ENCODE data around the gene GALNT6. TPM values are rescaled to one million over a fixed set of nuclear protein-coding genes. Genes with fewer than 3 reads are reported as not detected.
A peak's percentile ranks its signal among the peaks of the same experiment; 100 is the strongest.

GALNT6 gene
- total and polyA plus RNA-seq, 10 donors, result 5.8 to 29.4 (median 18.2) TPM

DNA sequence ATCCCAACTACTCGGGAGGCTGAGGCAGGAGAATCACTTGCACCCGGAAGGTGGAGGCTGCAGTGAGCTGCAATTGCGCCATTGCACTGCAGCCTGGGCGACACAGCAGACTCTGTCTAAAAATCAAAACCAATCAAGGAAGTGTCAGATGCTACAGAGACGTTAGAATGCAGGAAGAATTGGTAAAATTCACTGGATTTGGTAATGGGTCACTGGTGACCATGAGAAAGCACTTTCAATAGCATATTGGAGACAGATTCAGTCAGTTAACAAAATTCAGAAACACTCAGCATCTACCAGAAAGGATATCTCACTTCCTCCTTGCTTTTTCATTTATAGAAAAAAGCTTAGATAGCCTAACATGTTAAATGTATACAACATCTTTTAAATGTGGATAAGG lies 84.7 kb downstream of the GALNT6 start:
- H3K4me1 ChIP-seq, result peaks cover 0 to 49% (median 5%) of the 10 kb centered on the region in 6 donors
- peaks cover 0 to 94% (median 27%) of the 10 kb centered on the region in 6 donors for H3K36me3 ChIP-seq
- no peak for DNase-seq
- H3K27ac ChIP-seq, result peak overlapping the region in 2 of 8 donors; percentile 34 to 42
- WGBS, 5 donors, result 59 to 82% (median 68%) methylated on average over 5 of the region's 5 CpGs
- no peaks in the 10 kb centered on the region for H3K9me3 ChIP-seq
- H3K4me3 ChIP-seq, result no peak overlapping the region
- TF ChIP-seq POLR2AphosphoS5 (IDR thresholded peaks at IDR 0.05) (no peak), POLR2A (IDR thresholded peaks at IDR 0.05) (no peak)
- TF ChIP-seq, protein P1, sequence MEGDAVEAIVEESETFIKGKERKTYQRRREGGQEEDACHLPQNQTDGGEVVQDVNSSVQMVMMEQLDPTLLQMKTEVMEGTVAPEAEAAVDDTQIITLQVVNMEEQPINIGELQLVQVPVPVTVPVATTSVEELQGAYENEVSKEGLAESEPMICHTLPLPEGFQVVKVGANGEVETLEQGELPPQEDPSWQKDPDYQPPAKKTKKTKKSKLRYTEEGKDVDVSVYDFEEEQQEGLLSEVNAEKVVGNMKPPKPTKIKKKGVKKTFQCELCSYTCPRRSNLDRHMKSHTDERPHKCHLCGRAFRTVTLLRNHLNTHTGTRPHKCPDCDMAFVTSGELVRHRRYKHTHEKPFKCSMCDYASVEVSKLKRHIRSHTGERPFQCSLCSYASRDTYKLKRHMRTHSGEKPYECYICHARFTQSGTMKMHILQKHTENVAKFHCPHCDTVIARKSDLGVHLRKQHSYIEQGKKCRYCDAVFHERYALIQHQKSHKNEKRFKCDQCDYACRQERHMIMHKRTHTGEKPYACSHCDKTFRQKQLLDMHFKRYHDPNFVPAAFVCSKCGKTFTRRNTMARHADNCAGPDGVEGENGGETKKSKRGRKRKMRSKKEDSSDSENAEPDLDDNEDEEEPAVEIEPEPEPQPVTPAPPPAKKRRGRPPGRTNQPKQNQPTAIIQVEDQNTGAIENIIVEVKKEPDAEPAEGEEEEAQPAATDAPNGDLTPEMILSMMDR (IDR thresholded peaks at IDR 0.05 in 8 of 11, conservative IDR thresholded peaks at IDR 0.05 in 3 of 11), result no peak
- H3K27me3 ChIP-seq (replicated peaks in 1 of 7), result no peaks in the 10 kb centered on the region
- intact Hi-C loops (cut with DNase I; ENCODE audit: low total_unique reads), result no loop called here

Other genes starting within 250 kb of the GALNT6 start
- gene TFCP2, start 218.3 kb downstream of the GALNT6 start, total RNA-seq, result 10 to 100 TPM; 17.9 to 33.1 (median 24.8) TPM
- gene TFCP2, start 218.3 kb downstream of the GALNT6 start, polyA plus RNA-seq, result 10 to 100 TPM; 10.2 to 13.8 (median 10.9) TPM
- gene POU6F1, start 173.3 kb downstream of the GALNT6 start, total RNA-seq, result 10 to 100 TPM; 17.1 to 27.1 (median 20.5) TPM
- 10 to 100 TPM in 2 of 3 donors, 1 to 10 TPM in 1; 3.9 to 14.7 (median 10.0) TPM for gene POU6F1, start 173.3 kb downstream of the GALNT6 start, polyA plus RNA-seq
- 100 to 1,000 TPM; 237 to 493 (median 306) TPM for gene DAZAP2, start 152.6 kb downstream of the GALNT6 start, total RNA-seq
- gene DAZAP2, start 152.6 kb downstream of the GALNT6 start, polyA plus RNA-seq, result 100 to 1,000 TPM; 181 to 329 (median 237) TPM
- 10 to 100 TPM in 5 of 7 donors, 1 to 10 TPM in 2; 8.6 to 18.1 (median 13.4) TPM for gene SMAGP, start 121.0 kb downstream of the GALNT6 start, total RNA-seq
- 10 to 100 TPM in 1 of 3 donors, 1 to 10 TPM in 2; 8.2 to 10.8 (median 9.5) TPM for gene SMAGP, start 121.0 kb downstream of the GALNT6 start, polyA plus RNA-seq
- gene BIN2, start 67.2 kb downstream of the GALNT6 start, total RNA-seq, result 100 to 1,000 TPM in 3 of 7 donors, 10 to 100 TPM in 4; 71.5 to 116 (median 92.1) TPM
- gene BIN2, start 67.2 kb downstream of the GALNT6 start, polyA plus RNA-seq, result 10 to 100 TPM; 23.3 to 28.6 (median 24.7) TPM
- not detected for gene CELA1, start 44.7 kb downstream of the GALNT6 start, total RNA-seq
- gene CELA1, start 44.7 kb downstream of the GALNT6 start, polyA plus RNA-seq, result under 1 TPM in 1 of 3 donors, not detected in 2; 0.21 TPM
- gene SLC4A8, start 33.4 kb upstream of the GALNT6 start, total RNA-seq, result 1 to 10 TPM; 4.3 to 9.7 (median 5.7) TPM
- gene SLC4A8, start 33.4 kb upstream of the GALNT6 start, polyA plus RNA-seq, result 1 to 10 TPM in 2 of 3 donors, under 1 TPM in 1; 0.88 to 1.8 (median 1.4) TPM
- 1 to 10 TPM; 2.9 to 4.7 (median 3.1) TPM for gene SCN8A, start 199.8 kb upstream of the GALNT6 start, total RNA-seq
- under 1 TPM; 0.17 to 0.41 (median 0.38) TPM for gene SCN8A, start 199.8 kb upstream of the GALNT6 start, polyA plus RNA-seq